Measurements from ENCODE around the gene SRGN. TPM values are rescaled to one million over a fixed set of nuclear protein-coding genes. Genes with fewer than 3 reads are reported as not detected.

SRGN gene
- total and polyA plus RNA-seq, 10 of the 15 experiments (the other 5 are each of a cell fraction or from before 2014, with no cell fraction given) = 382 to 2,414 (median 885) TPM

- H3K4me2 ChIP-seq (ENCODE audit: control insufficient read depth, insufficient read depth) = peak overlapping the region; percentile 90
- WGBS (ENCODE audit: insufficient coverage, insufficient replicate concordance, low lambda C conversion rate, missing lambda C conversion rate) = under 1% methylated on average over 26 of the region's 26 CpGs
- H4K20me1 ChIP-seq (ENCODE audit: control insufficient read depth, insufficient read depth) = no peaks in the 10 kb centered on the region
- no peak for DNase-seq (ENCODE audit: low read depth, low spot score)
- BruUV-seq (replicated peaks) = TSS peak; percentile 84
- in situ Hi-C loops (cut with MboI) = no loop called here
- H3K27me3 ChIP-seq (replicated peaks in 1 of 2; ENCODE audit: control insufficient read depth in 2 of 2, insufficient read depth in 2 of 2, low read length in 1 of 2) = no peaks in the 10 kb centered on the region
- ChIA-PET CTCF (interaction anchor here (0.5 to 2.6 kb wide), 12 partner anchors 8 to 268 kb away, joined by 3 to 21 read pairs (median 4); partner anchors contain the start of gene DDX21), SMC1A (ENCODE audit: uncharacterized antibody, unreplicated experiment) (interaction anchor here (0.8 to 2.2 kb wide), 12 partner anchors 11 to 268 kb away, joined by 3 to 20 read pairs (median 5); partner anchors contain the start of gene SRGN), POLR2A (interaction anchor here (0.6 to 1.8 kb wide), 15 partner anchors 12 to 597 kb away, joined by 3 to 8 read pairs (median 3); partner anchors contain the start of gene DDX21), RAD21 (ENCODE audit: unreplicated experiment) (interaction anchor here (0.6 to 1.6 kb wide), 15 partner anchors 13 to 286 kb away, joined by 3 to 8 read pairs (median 3); no protein-coding TSS in a partner anchor)
- H3K79me2 ChIP-seq (ENCODE audit: control insufficient read depth, insufficient read depth, low read length) = peaks cover 50% of the 10 kb centered on the region
- peak overlapping the region; percentile 86 for H3K27ac ChIP-seq (ENCODE audit: control insufficient read depth, insufficient read depth)
- peak; percentile 47 for ATAC-seq
- no peaks in the 10 kb centered on the region for H3K9me3 ChIP-seq (replicated peaks; ENCODE audit: control insufficient read depth, insufficient read depth, low read length)
- intact Hi-C loops (cut with micrococcal nuclease; ENCODE audit: unreplicated experiment) = loop anchor here (10.0 kb wide), 1 partner anchor 100 kb away; the partner anchor contains the start of gene HKDC1
- H3K9ac ChIP-seq (ENCODE audit: control insufficient read depth, insufficient read depth, low read length) = peak overlapping the region; percentile 88
- FAIRE-seq = no peak
- peaks cover 4% of the 10 kb centered on the region; the same call in 1 of the 2 replicates for H3K4me1 ChIP-seq (ENCODE audit: control insufficient read depth, insufficient read depth, low read length)
- peak overlapping the region; percentile 83 for H2AFZ ChIP-seq (ENCODE audit: control insufficient read depth, low read depth, low read length)
- H3K4me3 ChIP-seq = peak overlapping the region; percentile 88
- no peaks in the 10 kb centered on the region for H3K36me3 ChIP-seq (ENCODE audit: control insufficient read depth in 2 of 2, insufficient read depth in 2 of 2, low read length in 1 of 2)
- TF ChIP-seq, protein P1, sequence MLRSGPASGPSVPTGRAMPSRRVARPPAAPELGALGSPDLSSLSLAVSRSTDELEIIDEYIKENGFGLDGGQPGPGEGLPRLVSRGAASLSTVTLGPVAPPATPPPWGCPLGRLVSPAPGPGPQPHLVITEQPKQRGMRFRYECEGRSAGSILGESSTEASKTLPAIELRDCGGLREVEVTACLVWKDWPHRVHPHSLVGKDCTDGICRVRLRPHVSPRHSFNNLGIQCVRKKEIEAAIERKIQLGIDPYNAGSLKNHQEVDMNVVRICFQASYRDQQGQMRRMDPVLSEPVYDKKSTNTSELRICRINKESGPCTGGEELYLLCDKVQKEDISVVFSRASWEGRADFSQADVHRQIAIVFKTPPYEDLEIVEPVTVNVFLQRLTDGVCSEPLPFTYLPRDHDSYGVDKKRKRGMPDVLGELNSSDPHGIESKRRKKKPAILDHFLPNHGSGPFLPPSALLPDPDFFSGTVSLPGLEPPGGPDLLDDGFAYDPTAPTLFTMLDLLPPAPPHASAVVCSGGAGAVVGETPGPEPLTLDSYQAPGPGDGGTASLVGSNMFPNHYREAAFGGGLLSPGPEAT (IDR thresholded peaks at IDR 0.05; ENCODE audit: low read depth) = peak; percentile 10; the same call in 1 of the 2 replicates
- TF ChIP-seq MEF2A (IDR thresholded peaks at IDR 0.05; ENCODE audit: insufficient read depth, low read depth, low read length) (0 out of 2 replicates have a peak, but pooled peaks have one; percentile 2), ASH2L (IDR thresholded peaks at IDR 0.05; ENCODE audit: borderline replicate concordance, low read depth) (no peak), NFYB (IDR thresholded peaks at IDR 0.05; ENCODE audit: insufficient read depth, low read depth, low read length) (peak; percentile 62; the same call in 1 of the 2 replicates), FOS (IDR thresholded peaks at IDR 0.05; ENCODE audit: borderline replicate concordance, extremely low read depth, insufficient read length) (no peak), POU2F2 (IDR thresholded peaks at IDR 0.05; ENCODE audit: borderline replicate concordance, low read depth, low read length) (no peak), SIX5 (IDR thresholded peaks at IDR 0.05; ENCODE audit: low read depth, low read length, severe bottlenecking) (no peak), EGR1 (IDR thresholded peaks at IDR 0.05; ENCODE audit: borderline replicate concordance in 1 of 2, low read depth in 2 of 2, low read length in 2 of 2) (peak in 1 of 2 experiments; percentile 63; a peak in 1 of 3 replicates), ZBTB4 (CRISPR knock-in tag; IDR thresholded peaks at IDR 0.05) (no peak), RUNX3 (IDR thresholded peaks at IDR 0.05; ENCODE audit: low read length) (peak; percentile 62), PRDM15 (CRISPR knock-in tag; IDR thresholded peaks at IDR 0.05) (no peak)
These were observed 36.8 kb downstream of the SRGN start for GRCh38 chr10:69124563-69125268.

Data from GM12878 (cell line).